GM23338 (cell line): ENCODE measurements around the gene PGBD5. TPM values are rescaled to one million over a fixed set of nuclear protein-coding genes. Genes with fewer than 3 reads are reported as not detected.

Experiments used
- ATAC-seq: fragments of 200-7000 bp; cut with Tn5 transposase; 3 replicates; pipeline ENCODE4 v1.9.1; 2020
- DNase-seq: peaks from one replicate; pipeline ENCODE4 v3.0.0-alpha.2; 2015; ENCODE audit warnings: low spot score
- H2AFZ ChIP-seq: fragments of 200-600 bp; sonication (generic); 2 replicates; pipeline ENCODE4 v1.8.0; 2016; ENCODE audit warnings: antibody characterized with exemption, mild to moderate bottlenecking, moderate library complexity
- H3F3A ChIP-seq: fragments of 200-600 bp; sonication (generic); replicated peaks from 2 replicates; pipeline ENCODE4 v1.8.0; 2017; ENCODE audit warnings: antibody characterized with exemption, mixed run types, low read depth
- H3K27ac ChIP-seq: fragments of 200-600 bp; sonication (generic); 2 replicates; pipeline ENCODE4 v1.6.1; 2016; ENCODE audit warnings: low read depth
- H3K27me3 ChIP-seq: fragments of 200-600 bp; sonication (generic); 2 replicates; pipeline ENCODE4 v1.8.0; 2016; ENCODE audit warnings: mild to moderate bottlenecking, mixed run types, moderate library complexity; ENCODE audit not compliant: insufficient read depth
- H3K36me3 ChIP-seq: fragments of 200-600 bp; sonication (generic); 2 replicates; pipeline ENCODE4 v1.8.0; 2016; ENCODE audit warnings: mild to moderate bottlenecking; ENCODE audit not compliant: insufficient read depth
- H3K4me1 ChIP-seq: fragments of 200-600 bp; sonication (generic); 2 replicates; pipeline ENCODE4 v1.8.0; 2016; ENCODE audit warnings: mild to moderate bottlenecking, moderate library complexity; ENCODE audit not compliant: insufficient read depth
- H3K4me2 ChIP-seq: fragments of 200-600 bp; sonication (generic); 2 replicates; pipeline ENCODE4 v1.7.1; 2017; ENCODE audit warnings: mixed run types
- H3K4me3 ChIP-seq: fragments of 200-600 bp; sonication (generic); 2 replicates; pipeline ENCODE4 v1.6.1; 2016; ENCODE audit warnings: mixed run types
- H3K79me2 ChIP-seq: fragments of 200-600 bp; sonication (generic); replicated peaks from 2 replicates; pipeline ENCODE4 v1.8.0; 2017; ENCODE audit warnings: mild to moderate bottlenecking; ENCODE audit not compliant: insufficient read depth
- H3K9me2 ChIP-seq: fragments of 200-600 bp; sonication (generic); 2 replicates; pipeline ENCODE4 v1.8.0; 2017; ENCODE audit not compliant: insufficient read depth
- H4K20me1 ChIP-seq: fragments of 200-600 bp; sonication (generic); replicated peaks from 2 replicates; pipeline ENCODE4 v1.8.0; 2017; ENCODE audit warnings: mild to moderate bottlenecking; ENCODE audit not compliant: insufficient read depth
- H3K27ac Mint-ChIP-seq: 2 replicates; pipeline ENCODE4 v1.8.0; 2020; ENCODE audit warnings: inconsistent platforms, mild to moderate bottlenecking, moderate library complexity, mixed read lengths
- H3K27me3 Mint-ChIP-seq: 3 replicates; pipeline ENCODE4 v1.8.0; 2022; ENCODE audit warnings: low read depth, mild to moderate bottlenecking, moderate library complexity, mixed read lengths, inconsistent platforms; ENCODE audit not compliant: insufficient read depth, poor library complexity
- H3K36me3 Mint-ChIP-seq: 3 replicates; pipeline ENCODE4 v1.8.0; 2021; ENCODE audit warnings: low read depth, mild to moderate bottlenecking, inconsistent platforms, moderate library complexity, mixed read lengths
- H3K4me1 Mint-ChIP-seq: 3 replicates; pipeline ENCODE4 v1.8.0; 2020; ENCODE audit warnings: mild to moderate bottlenecking, inconsistent platforms, mixed read lengths
- H3K4me3 Mint-ChIP-seq: 3 replicates; pipeline ENCODE4 v1.8.0; 2021; ENCODE audit warnings: moderate library complexity, mild to moderate bottlenecking, inconsistent platforms, mixed read lengths
- H3K9me3 Mint-ChIP-seq: 3 replicates; pipeline ENCODE4 v1.8.0; 2020; ENCODE audit warnings: moderate library complexity, mild to moderate bottlenecking, inconsistent platforms, mixed read lengths
- CREB1 ChIP-seq: fragments of 250-450 bp; sonication (Bioruptor Pico); IDR thresholded peaks from 2 replicates; pipeline ENCODE4 v1.5.0; 2020; ENCODE audit warnings: low read depth, mild to moderate bottlenecking, moderate library complexity
- EZH2 ChIP-seq: fragments of 200-600 bp; sonication (generic); IDR thresholded peaks from one replicate; pipeline ENCODE4 v1.8.0; 2017; ENCODE audit warnings: antibody characterized with exemption, mild to moderate bottlenecking, low read depth; ENCODE audit not compliant: unreplicated experiment
- EZH2phosphoT487 ChIP-seq: fragments of 200-600 bp; sonication (generic); IDR thresholded peaks from one replicate; pipeline ENCODE4 v1.8.1; 2018; ENCODE audit warnings: antibody characterized with exemption; ENCODE audit not compliant: unreplicated experiment
- JUNB ChIP-seq: IDR thresholded peaks from one replicate; pipeline ENCODE4 v1.6.1; 2016; ENCODE audit warnings: antibody characterized with exemption; ENCODE audit not compliant: unreplicated experiment
- NANOG ChIP-seq: IDR thresholded peaks from 2 replicates; pipeline ENCODE4 v1.6.1; 2016; ENCODE audit warnings: antibody characterized with exemption, borderline replicate concordance
- POLR2AphosphoS5 ChIP-seq: IDR thresholded peaks from 2 replicates; pipeline ENCODE4 v1.6.1; 2016; ENCODE audit warnings: antibody characterized with exemption, low read depth
- STAT1 ChIP-seq: IDR thresholded peaks from one replicate; pipeline ENCODE4 v1.6.1; 2016; ENCODE audit warnings: antibody characterized with exemption; ENCODE audit not compliant: unreplicated experiment
- ZNF114 ChIP-seq: fragments of 250-450 bp; sonication (Bioruptor Pico); IDR thresholded peaks from 2 replicates; pipeline ENCODE4 v1.5.0; 2020; ENCODE audit warnings: mild to moderate bottlenecking, moderate library complexity
- ZNF331 ChIP-seq: fragments of 250-450 bp; sonication (Bioruptor Pico); IDR thresholded peaks from 2 replicates; pipeline ENCODE4 v1.5.0; 2020; ENCODE audit warnings: low read depth, mild to moderate bottlenecking, moderate library complexity
- polyA plus RNA-seq: library from polyadenylated mRNA; unstranded; fragments of >200 nt; fragmentation: Nextera tagmentation; extraction: Ambion mirVana; gene quantifications from 2 replicates; pipeline ENCODE4 v1.2.1, GENCODE V29; 2016
- total RNA-seq: library from RNA; depleted of rRNA; stranded (reverse); fragments of >200 nt; shearing (Covaris generic); gene quantifications from 2 replicates; pipeline ENCODE4 v1.2.3, GENCODE V29; 2014
- TF ChIP-seq, protein P1 (sequence below): IDR thresholded peaks from 2 replicates; pipeline ENCODE4 v1.6.1; 2016; ENCODE audit warnings: antibody characterized with exemption
- TF ChIP-seq, protein P2 (sequence below): IDR thresholded peaks from one replicate; pipeline ENCODE4 v1.6.1; 2018; ENCODE audit warnings: antibody characterized with exemption; ENCODE audit not compliant: unreplicated experiment
- TF ChIP-seq, protein P3 (sequence below): fragments of 250-450 bp; sonication (Bioruptor Pico); IDR thresholded peaks from 2 replicates; pipeline ENCODE4 v1.5.0; 2020; ENCODE audit warnings: mild to moderate bottlenecking, moderate library complexity
- TF ChIP-seq, protein P4 (sequence below), 2 experiments: fragments of 200-600 bp in 1 of 2; sonication (generic) in 1 of 2; conservative IDR thresholded peaks; 2 replicates each; pipeline versions ENCODE4 v1.5.1 to v1.6.1; 2016 to 2017; ENCODE audit warnings: antibody characterized with exemption in 2 of 2, low read depth in 2 of 2, mild to moderate bottlenecking in 2 of 2, moderate library complexity in 1 of 2

PGBD5 gene
- total and polyA plus RNA-seq, 2 experiments from 2014 or later = 3.4 to 16.6 TPM

DNA sequence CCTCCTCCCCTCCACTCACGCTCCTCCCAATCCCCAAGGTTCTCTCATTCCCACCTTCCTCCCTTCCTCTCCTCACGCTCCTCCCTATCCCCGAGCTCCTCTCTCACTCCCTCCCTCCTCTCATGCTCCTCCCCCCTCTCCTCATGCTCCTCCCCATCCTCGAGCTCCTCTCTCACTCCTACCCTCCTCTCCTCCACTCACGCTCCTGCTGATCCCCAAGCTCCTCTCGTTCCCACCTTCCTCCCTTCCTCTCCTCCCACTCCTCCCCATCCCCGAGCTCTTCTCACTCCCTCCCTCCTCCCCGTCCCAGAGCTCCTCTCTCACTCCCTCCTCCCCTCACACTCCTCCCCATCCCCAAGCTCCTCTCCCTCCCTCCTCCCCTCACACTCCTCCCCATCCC is 31.4 kb downstream of the PGBD5 start:
- Histone ChIP-seq H3K9me2 (no peaks in the 10 kb centered on the region), H2AFZ (no peak overlapping the region), H3K79me2 (peaks cover 55% of the 10 kb centered on the region), H4K20me1 (peaks cover 3% of the 10 kb centered on the region; the same call in 1 of the 2 replicates), H3K36me3 (no peaks in the 10 kb centered on the region), H3K4me3 (no peak overlapping the region), H3K4me1 (peaks cover 31% of the 10 kb centered on the region), H3K27ac (no peak overlapping the region), H3F3A (0 out of 2 replicates have a peak, but pooled peaks cover 2% of the 10 kb centered on the region), H3K27me3 (no peaks in the 10 kb centered on the region), H3K4me2 (no peak overlapping the region)
- ATAC-seq (no peak), DNase-seq (no peak)
- Mint-ChIP-seq H3K36me3 (peaks cover 3% of the 10 kb centered on the region; the same call in 1 of the 3 replicates), H3K4me1 (peaks cover 57% of the 10 kb centered on the region), H3K4me3 (no peak overlapping the region), H3K27me3 (peaks cover 16% of the 10 kb centered on the region), H3K27ac (no peak overlapping the region), H3K9me3 (no peaks in the 10 kb centered on the region)
- TF ChIP-seq JUNB (no peak), ZNF331 (CRISPR knock-in tag) (no peak), STAT1 (no peak), NANOG (no peak), ZNF114 (CRISPR knock-in tag) (no peak), EZH2 (no peak), CREB1 (no peak), POLR2AphosphoS5 (no peak), EZH2phosphoT487 (no peak)
- TF ChIP-seq, protein P1, sequence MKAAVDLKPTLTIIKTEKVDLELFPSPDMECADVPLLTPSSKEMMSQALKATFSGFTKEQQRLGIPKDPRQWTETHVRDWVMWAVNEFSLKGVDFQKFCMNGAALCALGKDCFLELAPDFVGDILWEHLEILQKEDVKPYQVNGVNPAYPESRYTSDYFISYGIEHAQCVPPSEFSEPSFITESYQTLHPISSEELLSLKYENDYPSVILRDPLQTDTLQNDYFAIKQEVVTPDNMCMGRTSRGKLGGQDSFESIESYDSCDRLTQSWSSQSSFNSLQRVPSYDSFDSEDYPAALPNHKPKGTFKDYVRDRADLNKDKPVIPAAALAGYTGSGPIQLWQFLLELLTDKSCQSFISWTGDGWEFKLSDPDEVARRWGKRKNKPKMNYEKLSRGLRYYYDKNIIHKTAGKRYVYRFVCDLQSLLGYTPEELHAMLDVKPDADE = no peak
- TF ChIP-seq, protein P2, sequence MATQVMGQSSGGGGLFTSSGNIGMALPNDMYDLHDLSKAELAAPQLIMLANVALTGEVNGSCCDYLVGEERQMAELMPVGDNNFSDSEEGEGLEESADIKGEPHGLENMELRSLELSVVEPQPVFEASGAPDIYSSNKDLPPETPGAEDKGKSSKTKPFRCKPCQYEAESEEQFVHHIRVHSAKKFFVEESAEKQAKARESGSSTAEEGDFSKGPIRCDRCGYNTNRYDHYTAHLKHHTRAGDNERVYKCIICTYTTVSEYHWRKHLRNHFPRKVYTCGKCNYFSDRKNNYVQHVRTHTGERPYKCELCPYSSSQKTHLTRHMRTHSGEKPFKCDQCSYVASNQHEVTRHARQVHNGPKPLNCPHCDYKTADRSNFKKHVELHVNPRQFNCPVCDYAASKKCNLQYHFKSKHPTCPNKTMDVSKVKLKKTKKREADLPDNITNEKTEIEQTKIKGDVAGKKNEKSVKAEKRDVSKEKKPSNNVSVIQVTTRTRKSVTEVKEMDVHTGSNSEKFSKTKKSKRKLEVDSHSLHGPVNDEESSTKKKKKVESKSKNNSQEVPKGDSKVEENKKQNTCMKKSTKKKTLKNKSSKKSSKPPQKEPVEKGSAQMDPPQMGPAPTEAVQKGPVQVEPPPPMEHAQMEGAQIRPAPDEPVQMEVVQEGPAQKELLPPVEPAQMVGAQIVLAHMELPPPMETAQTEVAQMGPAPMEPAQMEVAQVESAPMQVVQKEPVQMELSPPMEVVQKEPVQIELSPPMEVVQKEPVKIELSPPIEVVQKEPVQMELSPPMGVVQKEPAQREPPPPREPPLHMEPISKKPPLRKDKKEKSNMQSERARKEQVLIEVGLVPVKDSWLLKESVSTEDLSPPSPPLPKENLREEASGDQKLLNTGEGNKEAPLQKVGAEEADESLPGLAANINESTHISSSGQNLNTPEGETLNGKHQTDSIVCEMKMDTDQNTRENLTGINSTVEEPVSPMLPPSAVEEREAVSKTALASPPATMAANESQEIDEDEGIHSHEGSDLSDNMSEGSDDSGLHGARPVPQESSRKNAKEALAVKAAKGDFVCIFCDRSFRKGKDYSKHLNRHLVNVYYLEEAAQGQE = no peak
- TF ChIP-seq, protein P3, sequence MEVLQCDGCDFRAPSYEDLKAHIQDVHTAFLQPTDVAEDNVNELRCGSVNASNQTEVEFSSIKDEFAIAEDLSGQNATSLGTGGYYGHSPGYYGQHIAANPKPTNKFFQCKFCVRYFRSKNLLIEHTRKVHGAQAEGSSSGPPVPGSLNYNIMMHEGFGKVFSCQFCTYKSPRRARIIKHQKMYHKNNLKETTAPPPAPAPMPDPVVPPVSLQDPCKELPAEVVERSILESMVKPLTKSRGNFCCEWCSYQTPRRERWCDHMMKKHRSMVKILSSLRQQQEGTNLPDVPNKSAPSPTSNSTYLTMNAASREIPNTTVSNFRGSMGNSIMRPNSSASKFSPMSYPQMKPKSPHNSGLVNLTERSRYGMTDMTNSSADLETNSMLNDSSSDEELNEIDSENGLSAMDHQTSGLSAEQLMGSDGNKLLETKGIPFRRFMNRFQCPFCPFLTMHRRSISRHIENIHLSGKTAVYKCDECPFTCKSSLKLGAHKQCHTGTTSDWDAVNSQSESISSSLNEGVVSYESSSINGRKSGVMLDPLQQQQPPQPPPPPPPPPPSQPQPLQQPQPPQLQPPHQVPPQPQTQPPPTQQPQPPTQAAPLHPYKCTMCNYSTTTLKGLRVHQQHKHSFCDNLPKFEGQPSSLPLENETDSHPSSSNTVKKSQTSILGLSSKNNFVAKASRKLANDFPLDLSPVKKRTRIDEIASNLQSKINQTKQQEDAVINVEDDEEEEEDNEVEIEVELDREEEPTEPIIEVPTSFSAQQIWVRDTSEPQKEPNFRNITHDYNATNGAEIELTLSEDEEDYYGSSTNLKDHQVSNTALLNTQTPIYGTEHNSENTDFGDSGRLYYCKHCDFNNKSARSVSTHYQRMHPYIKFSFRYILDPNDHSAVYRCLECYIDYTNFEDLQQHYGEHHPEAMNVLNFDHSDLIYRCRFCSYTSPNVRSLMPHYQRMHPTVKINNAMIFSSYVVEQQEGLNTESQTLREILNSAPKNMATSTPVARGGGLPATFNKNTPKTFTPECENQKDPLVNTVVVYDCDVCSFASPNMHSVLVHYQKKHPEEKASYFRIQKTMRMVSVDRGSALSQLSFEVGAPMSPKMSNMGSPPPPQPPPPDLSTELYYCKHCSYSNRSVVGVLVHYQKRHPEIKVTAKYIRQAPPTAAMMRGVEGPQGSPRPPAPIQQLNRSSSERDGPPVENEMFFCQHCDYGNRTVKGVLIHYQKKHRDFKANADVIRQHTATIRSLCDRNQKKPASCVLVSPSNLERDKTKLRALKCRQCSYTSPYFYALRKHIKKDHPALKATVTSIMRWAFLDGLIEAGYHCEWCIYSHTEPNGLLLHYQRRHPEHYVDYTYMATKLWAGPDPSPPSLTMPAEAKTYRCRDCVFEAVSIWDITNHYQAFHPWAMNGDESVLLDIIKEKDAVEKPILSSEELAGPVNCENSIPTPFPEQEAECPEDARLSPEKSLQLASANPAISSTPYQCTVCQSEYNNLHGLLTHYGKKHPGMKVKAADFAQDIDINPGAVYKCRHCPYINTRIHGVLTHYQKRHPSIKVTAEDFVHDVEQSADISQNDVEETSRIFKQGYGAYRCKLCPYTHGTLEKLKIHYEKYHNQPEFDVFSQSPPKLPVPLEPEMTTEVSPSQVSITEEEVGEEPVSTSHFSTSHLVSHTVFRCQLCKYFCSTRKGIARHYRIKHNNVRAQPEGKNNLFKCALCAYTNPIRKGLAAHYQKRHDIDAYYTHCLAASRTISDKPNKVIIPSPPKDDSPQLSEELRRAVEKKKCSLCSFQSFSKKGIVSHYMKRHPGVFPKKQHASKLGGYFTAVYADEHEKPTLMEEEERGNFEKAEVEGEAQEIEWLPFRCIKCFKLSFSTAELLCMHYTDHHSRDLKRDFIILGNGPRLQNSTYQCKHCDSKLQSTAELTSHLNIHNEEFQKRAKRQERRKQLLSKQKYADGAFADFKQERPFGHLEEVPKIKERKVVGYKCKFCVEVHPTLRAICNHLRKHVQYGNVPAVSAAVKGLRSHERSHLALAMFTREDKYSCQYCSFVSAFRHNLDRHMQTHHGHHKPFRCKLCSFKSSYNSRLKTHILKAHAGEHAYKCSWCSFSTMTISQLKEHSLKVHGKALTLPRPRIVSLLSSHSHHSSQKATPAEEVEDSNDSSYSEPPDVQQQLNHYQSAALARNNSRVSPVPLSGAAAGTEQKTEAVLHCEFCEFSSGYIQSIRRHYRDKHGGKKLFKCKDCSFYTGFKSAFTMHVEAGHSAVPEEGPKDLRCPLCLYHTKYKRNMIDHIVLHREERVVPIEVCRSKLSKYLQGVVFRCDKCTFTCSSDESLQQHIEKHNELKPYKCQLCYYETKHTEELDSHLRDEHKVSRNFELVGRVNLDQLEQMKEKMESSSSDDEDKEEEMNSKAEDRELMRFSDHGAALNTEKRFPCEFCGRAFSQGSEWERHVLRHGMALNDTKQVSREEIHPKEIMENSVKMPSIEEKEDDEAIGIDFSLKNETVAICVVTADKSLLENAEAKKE (CRISPR knock-in tag) = no peak
- TF ChIP-seq, protein P4, sequence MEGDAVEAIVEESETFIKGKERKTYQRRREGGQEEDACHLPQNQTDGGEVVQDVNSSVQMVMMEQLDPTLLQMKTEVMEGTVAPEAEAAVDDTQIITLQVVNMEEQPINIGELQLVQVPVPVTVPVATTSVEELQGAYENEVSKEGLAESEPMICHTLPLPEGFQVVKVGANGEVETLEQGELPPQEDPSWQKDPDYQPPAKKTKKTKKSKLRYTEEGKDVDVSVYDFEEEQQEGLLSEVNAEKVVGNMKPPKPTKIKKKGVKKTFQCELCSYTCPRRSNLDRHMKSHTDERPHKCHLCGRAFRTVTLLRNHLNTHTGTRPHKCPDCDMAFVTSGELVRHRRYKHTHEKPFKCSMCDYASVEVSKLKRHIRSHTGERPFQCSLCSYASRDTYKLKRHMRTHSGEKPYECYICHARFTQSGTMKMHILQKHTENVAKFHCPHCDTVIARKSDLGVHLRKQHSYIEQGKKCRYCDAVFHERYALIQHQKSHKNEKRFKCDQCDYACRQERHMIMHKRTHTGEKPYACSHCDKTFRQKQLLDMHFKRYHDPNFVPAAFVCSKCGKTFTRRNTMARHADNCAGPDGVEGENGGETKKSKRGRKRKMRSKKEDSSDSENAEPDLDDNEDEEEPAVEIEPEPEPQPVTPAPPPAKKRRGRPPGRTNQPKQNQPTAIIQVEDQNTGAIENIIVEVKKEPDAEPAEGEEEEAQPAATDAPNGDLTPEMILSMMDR (conservative IDR thresholded peaks at IDR 0.05; ENCODE audit: low read depth in 2 of 2) = no peak
